NT2/D1 (cell line): ENCODE measurements around the gene YPEL5.

Source experiments
- DNase-seq: peaks from one replicate; pipeline ENCODE4 v3.0.0-alpha.2; 2011; ENCODE audit warnings: low read depth, low spot score
- H3K27me3 ChIP-seq: 2 replicates; pipeline ENCODE4 v1.6.0; 2011; ENCODE audit warnings: mild to moderate bottlenecking; ENCODE audit not compliant: insufficient read length, insufficient read depth
- H3K36me3 ChIP-seq: 2 replicates; pipeline ENCODE4 v1.6.1; 2011; ENCODE audit warnings: mild to moderate bottlenecking, low read length, mixed read lengths; ENCODE audit not compliant: insufficient read depth, insufficient read length
- H3K4me1 ChIP-seq: 2 replicates; pipeline ENCODE4 v1.5.1; 2011; ENCODE audit not compliant: insufficient read depth, insufficient read length
- H3K4me3 ChIP-seq: 2 replicates; pipeline ENCODE4 v1.5.1; 2011; ENCODE audit warnings: low read depth; ENCODE audit not compliant: insufficient read length
- H3K9ac ChIP-seq: 2 replicates; pipeline ENCODE4 v1.6.0; 2011; ENCODE audit warnings: low read depth; ENCODE audit not compliant: insufficient read length
- H3K9me3 ChIP-seq: 2 replicates; pipeline ENCODE4 v1.5.1; 2011; ENCODE audit warnings: mild to moderate bottlenecking, low read length; ENCODE audit not compliant: insufficient read depth
- SUZ12 ChIP-seq: IDR thresholded peaks from 2 replicates; pipeline ENCODE4 v1.6.1; 2011; ENCODE audit not compliant: insufficient read length, insufficient read depth; ENCODE audit errors: extremely low read depth
- YY1 ChIP-seq: IDR thresholded peaks from 2 replicates; pipeline ENCODE4 v1.6.1; 2011; ENCODE audit not compliant: insufficient read length, insufficient read depth
- ZNF274 ChIP-seq: IDR thresholded peaks from 2 replicates; pipeline ENCODE4 v1.6.1; 2011; ENCODE audit warnings: mild to moderate bottlenecking, low read depth, low read length

The YPEL5 gene

GRCh38 chr2:30205456-30205855 lies 58.6 kb downstream of the YPEL5 start:
- no peaks in the 10 kb centered on the region for H3K9me3 ChIP-seq
- no peak overlapping the region for H3K9ac ChIP-seq
- no peaks in the 10 kb centered on the region for H3K27me3 ChIP-seq
- no peak for TF ChIP-seq YY1
- no peak for TF ChIP-seq ZNF274
- TF ChIP-seq SUZ12: no peak
- no peak for DNase-seq
- H3K4me3 ChIP-seq: no peak overlapping the region
- H3K36me3 ChIP-seq: no peaks in the 10 kb centered on the region
- peaks cover 3% of the 10 kb centered on the region for H3K4me1 ChIP-seq

- TF ChIP-seq SUZ12 (no peak), YY1 (no peak), ZNF274 (no peak)
- Histone ChIP-seq H3K9me3 (no peaks in the 10 kb centered on the region), H3K36me3 (no peaks in the 10 kb centered on the region), H3K4me3 (no peak overlapping the region), H3K4me1 (peaks cover 3% of the 10 kb centered on the region), H3K27me3 (no peaks in the 10 kb centered on the region), H3K9ac (no peak overlapping the region)
- no peak for DNase-seq
Observed at GRCh38 chr2:30206461-30207430, 59.9 kb downstream of the YPEL5 start.

GRCh38 chr2:30208453-30208852 lies 61.6 kb downstream of the YPEL5 start:
- H3K4me1 ChIP-seq: peaks cover 3% of the 10 kb centered on the region
- no peaks in the 10 kb centered on the region for H3K27me3 ChIP-seq
- H3K9me3 ChIP-seq: no peaks in the 10 kb centered on the region
- DNase-seq: peak; percentile 75
- H3K9ac ChIP-seq: no peak overlapping the region
- no peaks in the 10 kb centered on the region for H3K36me3 ChIP-seq
- TF ChIP-seq SUZ12: no peak
- TF ChIP-seq YY1: no peak
- no peak overlapping the region for H3K4me3 ChIP-seq

- H3K4me3 ChIP-seq: no peak overlapping the region
- no peaks in the 10 kb centered on the region for H3K9me3 ChIP-seq
- H3K9ac ChIP-seq: no peak overlapping the region
- H3K36me3 ChIP-seq: no peaks in the 10 kb centered on the region
- H3K4me1 ChIP-seq: peaks cover 3% of the 10 kb centered on the region
- TF ChIP-seq YY1 (no peak), ZNF274 (no peak), SUZ12 (no peak)
- DNase-seq: no peak
- no peaks in the 10 kb centered on the region for H3K27me3 ChIP-seq
Observed at GRCh38 chr2:30209227-30209626, 62.4 kb downstream of the YPEL5 start.
